HG03025 (cell line): ENCODE results near the gene SETD9.
A peak's percentile ranks its signal among the peaks of the same experiment; 100 is the strongest.

Experiments
- ATAC-seq: cut with Tn5 transposase; IDR thresholded peaks from one replicate; pipeline ENCODE4 v1.9.1; 2021; ENCODE audit warnings: mild to moderate bottlenecking, moderate library complexity; ENCODE audit not compliant: unreplicated experiment, low FRiP score

The SETD9 gene

DNA sequence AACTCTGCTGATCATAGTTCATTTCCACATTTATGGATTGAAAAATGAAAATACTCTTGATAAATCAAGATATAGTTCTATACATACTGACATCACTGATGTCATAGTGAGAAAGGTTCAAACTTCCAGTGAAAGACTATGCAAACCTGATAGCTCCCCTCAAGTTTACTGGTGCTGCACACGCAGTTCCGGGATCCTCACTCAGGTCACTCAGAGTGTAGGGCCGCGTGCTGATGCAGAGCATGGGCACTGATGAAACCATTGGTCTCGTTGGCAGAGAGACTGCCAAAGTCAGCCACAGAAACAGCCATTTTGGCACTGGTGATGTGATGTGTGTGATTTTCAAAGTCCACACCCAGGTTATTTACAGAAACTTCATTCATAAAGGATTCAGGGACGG is 13.5 kb downstream of the SETD9 start:
- no peak for ATAC-seq

DNA sequence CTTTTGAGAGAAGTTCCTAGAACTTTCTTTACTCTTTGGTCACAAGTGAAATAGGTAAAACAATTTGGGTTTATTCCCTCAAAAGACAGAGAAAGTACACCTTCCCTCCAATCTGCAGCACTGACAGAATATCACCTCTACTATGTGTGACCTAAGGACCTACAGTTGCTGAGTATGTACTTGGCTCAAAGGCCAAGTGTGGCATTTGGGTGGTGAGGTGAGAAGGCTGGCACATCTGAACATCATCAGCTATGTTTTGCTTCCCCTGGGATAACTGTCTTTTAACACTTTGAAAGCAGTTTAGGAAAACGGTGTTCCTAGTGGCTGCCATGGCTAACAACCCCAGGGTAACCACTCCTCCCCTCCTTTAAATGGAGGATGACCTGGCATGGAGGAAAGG is 24.9 kb downstream of the SETD9 start:
- no peak for ATAC-seq

- ATAC-seq = no peak
Measured at GRCh38 chr5:56938858-56939257, 29.5 kb downstream of the SETD9 start.

DNA sequence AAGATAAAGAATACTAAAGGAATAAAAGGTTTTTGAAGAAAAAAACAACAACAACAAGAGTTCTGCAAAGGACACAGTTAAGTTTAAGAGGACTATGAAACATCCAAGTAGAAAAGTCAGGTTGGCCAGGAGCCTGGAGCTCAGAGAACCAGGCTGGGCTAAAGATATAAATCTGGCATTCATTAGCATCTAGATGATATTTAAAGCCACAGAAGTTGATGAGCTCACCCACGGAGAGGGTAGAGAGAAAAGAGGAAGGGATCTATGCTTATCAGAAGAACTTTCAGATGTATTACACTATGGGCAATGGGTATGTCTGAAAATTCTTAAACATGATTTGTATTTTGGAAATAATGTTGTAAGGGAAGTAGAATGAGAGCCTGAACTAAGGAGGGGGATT is 32.6 kb downstream of the SETD9 start:
- ATAC-seq = no peak

DNA sequence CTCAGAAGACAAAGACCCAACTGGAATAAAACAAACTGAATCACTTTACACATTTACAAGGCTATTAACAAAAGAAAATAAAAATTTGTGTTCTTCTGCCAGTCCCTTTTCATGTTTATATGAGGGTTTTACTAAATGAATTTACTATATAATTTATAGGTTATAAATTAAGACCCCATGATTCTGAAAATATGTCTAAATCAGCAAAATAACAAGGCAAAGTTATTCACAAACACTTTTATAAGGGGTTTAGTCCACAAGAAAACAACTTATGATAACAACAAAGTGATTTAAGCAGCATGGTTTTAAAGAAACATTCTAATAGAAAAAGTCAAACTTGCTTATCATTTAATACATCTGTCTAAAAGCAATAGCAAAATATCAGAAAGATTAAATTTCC is 37.7 kb downstream of the SETD9 start:
- ATAC-seq = no peak

DNA sequence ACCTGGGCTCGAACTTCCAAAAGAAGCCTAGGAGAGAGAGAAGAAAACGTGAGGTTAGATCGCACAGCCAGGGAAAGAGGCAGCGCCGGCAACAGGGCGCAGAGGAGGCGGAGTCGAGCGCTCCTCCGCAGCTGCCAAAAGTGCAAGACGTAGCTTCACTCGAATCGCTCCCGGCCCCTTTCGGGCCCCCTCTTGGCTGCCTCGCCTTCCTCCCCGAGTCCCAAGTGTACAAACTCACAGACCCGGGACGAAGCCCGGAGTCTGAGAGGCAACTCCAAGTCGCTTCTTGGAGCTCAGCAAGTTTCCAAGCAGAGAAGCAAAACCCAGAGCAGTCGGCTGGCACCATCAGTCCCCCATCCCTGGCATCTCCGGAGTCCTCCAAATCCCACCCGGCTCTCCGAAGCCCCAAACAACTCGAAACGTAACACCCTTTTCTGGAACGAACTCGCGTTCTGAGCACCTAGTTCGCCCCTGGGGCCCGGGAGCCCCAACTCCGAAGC is 41.3 kb downstream of the SETD9 start:
- no peak for ATAC-seq

GRCh38 chr5:56951126-56951945 is 41.9 kb downstream of the SETD9 start:
- ATAC-seq = peak; percentile 40

DNA sequence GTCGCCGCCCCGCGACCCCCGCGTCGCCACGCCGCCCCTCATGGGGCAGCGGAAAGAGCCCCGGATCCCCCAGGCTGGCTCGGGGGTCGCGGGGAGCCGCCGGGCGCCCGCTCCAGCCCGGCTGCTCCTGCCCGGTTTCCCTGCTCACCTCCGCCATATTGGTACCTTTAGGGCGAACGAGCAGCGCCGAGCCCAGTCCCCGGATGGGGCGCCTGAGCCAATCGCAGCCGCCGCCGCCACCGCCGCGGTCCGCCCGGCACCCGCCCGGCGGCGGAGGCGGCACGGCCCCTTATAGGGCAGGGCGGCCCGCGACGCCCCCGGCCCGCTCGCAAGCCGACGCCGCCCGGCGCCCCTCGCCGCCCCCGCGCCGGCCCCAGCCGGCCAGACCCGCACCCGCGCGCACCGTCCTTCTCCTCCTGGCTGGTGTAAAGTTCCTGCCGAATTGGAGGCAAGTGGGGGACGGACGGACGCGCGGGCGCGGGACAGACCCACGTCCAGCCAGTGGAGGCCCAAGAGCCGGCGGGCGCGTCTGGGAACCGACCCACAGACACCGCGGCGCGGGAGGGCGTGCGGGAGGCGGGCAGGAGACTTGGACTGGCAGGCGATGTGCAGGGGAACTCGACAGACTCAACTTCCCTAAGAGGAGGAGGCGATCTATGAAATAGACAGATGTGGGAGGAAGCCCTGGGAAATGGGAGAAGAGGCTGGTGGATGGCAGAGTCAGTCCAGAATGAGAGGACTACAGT is 42.7 kb downstream of the SETD9 start, which contains the start of gene MIER3:
TSS of gene MIER3 (minus strand) at position 178 of the 746 bp plus-strand sequence. CDS start at position 157, 21 bp downstream.
- peak; percentile 90 for ATAC-seq

DNA sequence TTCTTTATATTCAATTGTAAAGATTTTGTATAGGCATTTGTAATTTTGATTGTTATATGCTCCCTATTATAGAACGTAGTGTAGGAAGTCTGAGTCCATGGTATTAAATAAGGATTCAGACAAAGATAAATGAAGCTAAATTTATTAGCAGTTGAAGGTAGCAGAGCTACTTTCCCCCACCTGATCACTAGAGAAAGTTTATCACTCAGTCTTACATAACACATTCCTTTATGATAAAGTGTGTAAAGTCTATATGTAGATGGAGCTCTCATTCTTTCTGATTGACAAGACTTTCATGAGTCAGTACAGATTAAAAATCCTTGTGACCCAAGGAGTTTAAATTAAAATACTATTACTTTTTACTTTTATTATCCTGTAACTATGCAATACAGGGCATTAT is 44.9 kb downstream of the SETD9 start:
- ATAC-seq = no peak

- no peak for ATAC-seq
Measured at GRCh38 chr5:56958595-56958994, 49.2 kb downstream of the SETD9 start.

- no peak for ATAC-seq
Measured at GRCh38 chr5:56959326-56959725, 49.9 kb downstream of the SETD9 start.

DNA sequence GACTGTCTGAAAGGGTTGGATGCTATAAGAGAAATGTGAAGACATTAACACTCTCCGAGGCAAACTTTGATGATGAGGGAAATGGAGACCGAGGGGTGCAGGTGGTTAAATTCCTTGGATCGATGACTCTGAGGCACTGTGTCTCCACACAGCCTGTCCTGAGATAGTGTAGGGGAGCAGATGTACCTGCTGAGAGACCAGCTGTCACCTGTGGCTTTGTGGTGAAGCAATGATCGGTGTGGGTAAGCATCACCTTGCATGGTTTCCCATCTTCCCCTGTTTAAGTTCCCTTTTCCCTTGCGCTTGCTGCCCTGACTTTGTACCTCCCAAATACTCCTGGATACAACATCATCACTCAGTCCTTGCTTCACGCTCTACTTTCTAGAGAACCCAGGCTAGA is 52.4 kb downstream of the SETD9 start:
- ATAC-seq = no peak

DNA sequence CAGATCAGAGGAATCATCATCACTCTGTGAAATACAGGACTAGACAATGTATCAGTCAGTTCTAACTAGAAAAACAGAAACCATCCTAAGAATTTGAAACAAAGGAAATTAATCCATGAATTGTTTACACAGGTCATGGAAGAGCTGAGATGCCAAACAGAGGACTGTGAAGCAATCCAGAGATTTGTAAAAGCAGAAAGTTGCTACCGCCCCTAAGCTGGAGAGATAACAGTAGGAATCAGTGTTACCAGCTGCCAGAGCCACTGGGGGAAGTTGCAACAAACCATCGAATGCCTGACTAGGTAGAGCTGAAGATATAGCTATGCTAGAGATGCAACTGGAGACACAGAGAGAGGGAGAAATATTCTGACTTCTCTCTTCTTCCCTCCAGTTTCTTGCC is 52.9 kb downstream of the SETD9 start:
- no peak for ATAC-seq

- ATAC-seq = no peak
Measured at GRCh38 chr5:56963246-56963645, 53.9 kb downstream of the SETD9 start.

DNA sequence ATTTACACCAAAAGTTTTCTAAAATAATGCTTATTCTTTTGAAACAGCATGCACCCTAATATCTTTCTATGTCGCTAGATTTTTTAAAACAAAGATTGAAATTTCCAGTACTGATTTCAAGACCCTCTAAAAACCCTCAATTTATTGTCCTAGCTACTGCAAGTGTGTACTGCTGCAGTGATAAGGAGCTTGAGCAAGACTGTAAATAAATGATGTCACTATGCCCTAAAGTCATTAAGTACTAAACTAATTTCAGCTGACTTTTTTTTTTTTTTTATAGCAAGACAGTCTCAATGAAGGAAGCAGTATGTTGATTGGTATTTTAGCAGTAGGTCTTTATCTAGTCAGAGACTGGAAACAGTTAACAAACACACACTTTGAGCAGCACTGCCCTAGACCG is 54.8 kb downstream of the SETD9 start:
- ATAC-seq = no peak
